ENCODE results near the gene DIS3L2.
"Not testable (repeated sequence)": the region's sequence is repeated elsewhere in the genome, so short reads cannot be mapped to it uniquely, and the experiment has no call there.

DIS3L2 gene

GRCh38 chr2:232061265-232061664, 99.8 kb downstream of the DIS3L2 start:
- FAIRE-seq: no peak

GRCh38 chr2:232073026-232073425, 111.5 kb downstream of the DIS3L2 start:
- FAIRE-seq: no peak

- no peak for FAIRE-seq
These were observed 112.2 kb downstream of the DIS3L2 start for GRCh38 chr2:232073699-232074098.

- FAIRE-seq: no peak
These were observed 113.6 kb downstream of the DIS3L2 start for GRCh38 chr2:232075080-232075479.

GRCh38 chr2:232075859-232076258, 114.3 kb downstream of the DIS3L2 start:
- no peak for FAIRE-seq

GRCh38 chr2:232076272-232076671, 114.8 kb downstream of the DIS3L2 start:
- no peak for FAIRE-seq

- FAIRE-seq: no peak
These were observed 115.2 kb downstream of the DIS3L2 start for GRCh38 chr2:232076736-232077135.

- no peak for FAIRE-seq
These were observed 123.7 kb downstream of the DIS3L2 start for GRCh38 chr2:232085164-232085563.

GRCh38 chr2:232085826-232086425, 124.4 kb downstream of the DIS3L2 start:
- FAIRE-seq: peak; percentile 72

GRCh38 chr2:232088771-232089170, 127.3 kb downstream of the DIS3L2 start:
- FAIRE-seq: no peak

GRCh38 chr2:232094201-232094600, 132.7 kb downstream of the DIS3L2 start:
- FAIRE-seq: no peak

GRCh38 chr2:232094883-232095282, 133.4 kb downstream of the DIS3L2 start:
- no peak for FAIRE-seq

GRCh38 chr2:232097260-232097659, 135.7 kb downstream of the DIS3L2 start:
- FAIRE-seq: no peak

GRCh38 chr2:232097758-232098157, 136.2 kb downstream of the DIS3L2 start:
- no peak for FAIRE-seq

- FAIRE-seq: no peak
These were observed 140.9 kb downstream of the DIS3L2 start for GRCh38 chr2:232102380-232102779.

- FAIRE-seq: no peak
These were observed 141.7 kb downstream of the DIS3L2 start for GRCh38 chr2:232103140-232103737.

- no peak for FAIRE-seq
These were observed 142.6 kb downstream of the DIS3L2 start for GRCh38 chr2:232104076-232104646.

- no peak for FAIRE-seq
These were observed 150.0 kb downstream of the DIS3L2 start for GRCh38 chr2:232111551-232111950.

- FAIRE-seq: no peak
These were observed 152.3 kb downstream of the DIS3L2 start for GRCh38 chr2:232113821-232114220.

- not testable (repeated sequence) for FAIRE-seq
These were observed 154.3 kb downstream of the DIS3L2 start for GRCh38 chr2:232115728-232116361.

- no peak for FAIRE-seq
These were observed 155.3 kb downstream of the DIS3L2 start for GRCh38 chr2:232116852-232117251.

GRCh38 chr2:232117413-232117812, 155.9 kb downstream of the DIS3L2 start:
- no peak for FAIRE-seq

- no peak for FAIRE-seq
These were observed 159.4 kb downstream of the DIS3L2 start for GRCh38 chr2:232120911-232121310.

- FAIRE-seq: peak; percentile 79
These were observed 162.8 kb downstream of the DIS3L2 start for GRCh38 chr2:232124309-232124708.
